HepG2 (cell line): ENCODE results near the gene SLC1A4. TPM values are rescaled to one million over a fixed set of nuclear protein-coding genes. Genes with fewer than 3 reads are reported as not detected.
A peak's percentile ranks its signal among the peaks of the same experiment; 100 is the strongest.

ENCODE experiments used
- ARID2 ChIP-seq: sonication (generic); formaldehyde crosslinking; IDR thresholded peaks from 2 replicates; pipeline ENCODE4 v1.8.1; 2022; ENCODE audit warnings: mild to moderate bottlenecking, missing genetic modification reagents, borderline replicate concordance
- ARNT2 ChIP-seq: sonication (generic); formaldehyde crosslinking; IDR thresholded peaks from 2 replicates; pipeline ENCODE4 v1.8.0; 2022; ENCODE audit warnings: mild to moderate bottlenecking, low read depth, missing genetic modification reagents, moderate library complexity
- ATF2 ChIP-seq: sonication (generic); formaldehyde crosslinking; IDR thresholded peaks from 2 replicates; pipeline ENCODE4 v1.4.0; 2020; ENCODE audit warnings: missing genetic modification reagents
- IRF2 ChIP-seq: IDR thresholded peaks from 2 replicates; pipeline ENCODE4 v1.6.1; 2018; ENCODE audit warnings: missing genetic modification reagents, missing compliant biosample characterization
- ISX ChIP-seq: sonication (generic); formaldehyde crosslinking; conservative IDR thresholded peaks from 2 replicates; pipeline ENCODE4 v1.5.0; 2020; ENCODE audit warnings: missing genetic modification reagents
- MAX ChIP-seq: IDR thresholded peaks from 2 replicates; pipeline ENCODE4 v1.6.1; 2012; ENCODE audit warnings: inconsistent platforms
- NR1H2 ChIP-seq: sonication (generic); formaldehyde crosslinking; IDR thresholded peaks from 2 replicates; pipeline ENCODE4 v1.8.1; 2022; ENCODE audit warnings: low read depth, missing genetic modification reagents, borderline replicate concordance
- PRPF4 ChIP-seq: fragments of 200-400 bp; formaldehyde crosslinking; IDR thresholded peaks from 2 replicates; pipeline ENCODE4 v1.6.1; 2016; ENCODE audit warnings: low read length, low read depth; ENCODE audit not compliant: poor library complexity, severe bottlenecking
- REXO4 ChIP-seq: sonication (generic); formaldehyde crosslinking; IDR thresholded peaks from 2 replicates; pipeline ENCODE4 v1.8.0; 2022; ENCODE audit warnings: missing genetic modification reagents, mild to moderate bottlenecking, borderline replicate concordance
- SIX1 ChIP-seq: sonication (generic); formaldehyde crosslinking; IDR thresholded peaks from 2 replicates; pipeline ENCODE4 v1.4.0; 2020; ENCODE audit warnings: missing genetic modification reagents, borderline replicate concordance
- SOX13 ChIP-seq, 3 experiments: fragments of 450-650 bp in 1 of 3; sonication (generic) in 1 of 3; formaldehyde crosslinking in 1 of 3; IDR thresholded peaks in 2 of 3; conservative IDR thresholded peaks in 1 of 3; 2 replicates each; pipeline versions ENCODE4 v1.5.0 to v1.6.1; 2016 to 2020; ENCODE audit warnings: antibody characterized with exemption in 1 of 3, mild to moderate bottlenecking in 1 of 3, missing compliant biosample characterization in 1 of 3, missing genetic modification reagents in 1 of 3, moderate library complexity in 1 of 3
- XBP1 ChIP-seq: sonication (generic); formaldehyde crosslinking; IDR thresholded peaks from 2 replicates; pipeline ENCODE4 v1.5.0; 2020; ENCODE audit warnings: missing genetic modification reagents
- ZBTB20 ChIP-seq: sonication (generic); formaldehyde crosslinking; IDR thresholded peaks from 2 replicates; pipeline ENCODE4 v1.8.1; 2023; ENCODE audit warnings: missing genetic modification reagents, low read depth, mild to moderate bottlenecking, borderline replicate concordance
- ZNF225 ChIP-seq: sonication (generic); formaldehyde crosslinking; IDR thresholded peaks from 2 replicates; pipeline ENCODE4 v1.4.0; 2020; ENCODE audit warnings: mild to moderate bottlenecking, missing genetic modification reagents
- ZNF30 ChIP-seq: sonication (generic); formaldehyde crosslinking; IDR thresholded peaks from 2 replicates; pipeline ENCODE4 v1.5.0; 2020; ENCODE audit warnings: mild to moderate bottlenecking, missing genetic modification reagents
- ZSCAN9 ChIP-seq: IDR thresholded peaks from 2 replicates; pipeline ENCODE4 v1.6.1; 2016; ENCODE audit warnings: borderline replicate concordance
- polyA plus RNA-seq, 8 experiments: library from polyadenylated mRNA; depleted of rRNA in 3 of 8; stranded (reverse) in 7 of 8; unstranded in 1 of 8; fragments of >200 nt; fragmentation: Illumina TruSeq in 4 of 8; extraction: Trizol in 4 of 8; gene quantifications; 2 replicates each; pipeline versions ENCODE4 v1.2.1 to v1.2.3, GENCODE V29; 2011 to 2016; ENCODE audit warnings: low read depth in 4 of 8, missing spikeins in 1 of 8, mixed read lengths in 1 of 8; ENCODE audit not compliant: insufficient read depth in 1 of 8
- total RNA-seq, 5 experiments: library from RNA; depleted of rRNA; stranded (reverse); fragments of >200 nt; fragmentation: Illumina TruSeq; extraction: Trizol; gene quantifications; 2 replicates each; pipeline ENCODE4 v1.2.3, GENCODE V29; 2016; ENCODE audit warnings: low read depth in 1 of 5
- TF ChIP-seq, protein P1 (sequence below), 2 experiments: fragments of 450-650 bp in 1 of 2; sonication (generic) in 1 of 2; formaldehyde crosslinking in 1 of 2; IDR thresholded peaks; 2 replicates each; pipeline versions ENCODE4 v1.6.1 to v1.8.0; 2016 to 2022; ENCODE audit warnings: antibody characterized with exemption in 1 of 2, mild to moderate bottlenecking in 1 of 2, missing genetic modification reagents in 1 of 2

Gene SLC1A4
- total and polyA plus RNA-seq, 2 of the 13 experiments (the other 11 are each of a cell fraction or from before 2014, with no cell fraction given) = 21.0 to 39.6 TPM

- TF ChIP-seq, protein P1, sequence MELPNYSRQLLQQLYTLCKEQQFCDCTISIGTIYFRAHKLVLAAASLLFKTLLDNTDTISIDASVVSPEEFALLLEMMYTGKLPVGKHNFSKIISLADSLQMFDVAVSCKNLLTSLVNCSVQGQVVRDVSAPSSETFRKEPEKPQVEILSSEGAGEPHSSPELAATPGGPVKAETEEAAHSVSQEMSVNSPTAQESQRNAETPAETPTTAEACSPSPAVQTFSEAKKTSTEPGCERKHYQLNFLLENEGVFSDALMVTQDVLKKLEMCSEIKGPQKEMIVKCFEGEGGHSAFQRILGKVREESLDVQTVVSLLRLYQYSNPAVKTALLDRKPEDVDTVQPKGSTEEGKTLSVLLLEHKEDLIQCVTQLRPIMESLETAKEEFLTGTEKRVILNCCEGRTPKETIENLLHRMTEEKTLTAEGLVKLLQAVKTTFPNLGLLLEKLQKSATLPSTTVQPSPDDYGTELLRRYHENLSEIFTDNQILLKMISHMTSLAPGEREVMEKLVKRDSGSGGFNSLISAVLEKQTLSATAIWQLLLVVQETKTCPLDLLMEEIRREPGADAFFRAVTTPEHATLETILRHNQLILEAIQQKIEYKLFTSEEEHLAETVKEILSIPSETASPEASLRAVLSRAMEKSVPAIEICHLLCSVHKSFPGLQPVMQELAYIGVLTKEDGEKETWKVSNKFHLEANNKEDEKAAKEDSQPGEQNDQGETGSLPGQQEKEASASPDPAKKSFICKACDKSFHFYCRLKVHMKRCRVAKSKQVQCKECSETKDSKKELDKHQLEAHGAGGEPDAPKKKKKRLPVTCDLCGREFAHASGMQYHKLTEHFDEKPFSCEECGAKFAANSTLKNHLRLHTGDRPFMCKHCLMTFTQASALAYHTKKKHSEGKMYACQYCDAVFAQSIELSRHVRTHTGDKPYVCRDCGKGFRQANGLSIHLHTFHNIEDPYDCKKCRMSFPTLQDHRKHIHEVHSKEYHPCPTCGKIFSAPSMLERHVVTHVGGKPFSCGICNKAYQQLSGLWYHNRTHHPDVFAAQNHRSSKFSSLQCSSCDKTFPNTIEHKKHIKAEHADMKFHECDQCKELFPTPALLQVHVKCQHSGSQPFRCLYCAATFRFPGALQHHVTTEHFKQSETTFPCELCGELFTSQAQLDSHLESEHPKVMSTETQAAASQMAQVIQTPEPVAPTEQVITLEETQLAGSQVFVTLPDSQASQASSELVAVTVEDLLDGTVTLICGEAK (IDR thresholded peaks at IDR 0.05) = no peak
- TF ChIP-seq, protein P1 (CRISPR knock-in tag; IDR thresholded peaks at IDR 0.05) = no peak
- peak; percentile 32; the same call in 1 of the 2 replicates for TF ChIP-seq ATF2
- TF ChIP-seq MAX = no peak
- no peak for TF ChIP-seq ARID2 (CRISPR knock-in tag)
- no peak for TF ChIP-seq PRPF4
- TF ChIP-seq SIX1 = peak; percentile 61; the same call in 1 of the 2 replicates
- TF ChIP-seq SOX13 (IDR thresholded peaks at IDR 0.05) = no peak
- TF ChIP-seq SOX13 (CRISPR knock-in tag; conservative IDR thresholded peaks at IDR 0.05 in 1 of 2, IDR thresholded peaks at IDR 0.05 in 1 of 2) = peak in 1 of 2 experiments; percentile 83; a peak in 2 of 4 replicates
- no peak for TF ChIP-seq ISX
- no peak for TF ChIP-seq REXO4 (CRISPR knock-in tag)
- TF ChIP-seq ZNF225 (CRISPR knock-in tag) = no peak
- TF ChIP-seq XBP1 (CRISPR knock-in tag) = no peak
- no peak for TF ChIP-seq ZBTB20
- TF ChIP-seq ZSCAN9 (CRISPR knock-in tag) = peak; percentile 42; the same call in 1 of the 2 replicates
- no peak for TF ChIP-seq ZNF30 (CRISPR knock-in tag)
- TF ChIP-seq NR1H2 (CRISPR knock-in tag) = no peak
- TF ChIP-seq ARNT2 (CRISPR knock-in tag) = no peak
- TF ChIP-seq IRF2 (CRISPR knock-in tag) = no peak
These were observed 6.8 kb upstream of the SLC1A4 start (continued) for GRCh38 chr2:64982311-64982857.
